ENCODE results near the gene OR10H2.
"Not testable (repeated sequence)": the region's sequence is repeated elsewhere in the genome, so short reads cannot be mapped to it uniquely, and the experiment has no call there.

OR10H2 gene

DNA sequence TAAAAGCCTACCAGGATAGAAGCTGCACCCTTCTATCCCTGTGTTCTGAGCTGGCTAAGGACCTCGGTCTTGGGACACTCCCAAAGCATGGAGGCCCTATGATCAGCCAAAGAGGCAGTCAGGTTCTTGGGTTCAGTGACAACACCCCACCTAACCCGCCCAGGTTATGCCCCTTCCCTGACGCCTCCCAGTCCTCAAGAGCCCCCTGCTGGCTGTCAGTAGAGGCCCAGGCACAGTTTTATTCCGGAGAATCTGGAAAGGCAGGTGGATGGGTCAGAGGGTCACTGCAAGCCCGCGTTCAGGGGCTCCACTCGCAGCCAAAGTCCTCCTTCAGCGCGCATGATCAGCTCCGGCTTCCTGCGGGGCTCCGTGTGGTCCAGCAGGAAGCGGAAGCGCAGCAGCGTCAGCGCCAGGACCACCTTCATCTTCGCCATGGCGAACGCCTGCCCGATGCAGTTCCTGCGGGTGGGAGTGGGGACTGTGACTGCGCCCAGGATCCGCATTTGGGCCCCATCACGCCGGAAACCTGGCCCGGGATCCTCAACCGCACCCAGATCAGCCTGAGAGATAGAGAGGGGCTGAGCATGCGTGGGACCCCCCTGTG is 32.2 kb downstream of the OR10H2 start:
- H3K4me3 ChIP-seq (ENCODE audit: low read depth, low read length) = no peak overlapping the region
- no peak for TF ChIP-seq CTCF (IDR thresholded peaks at IDR 0.05; ENCODE audit: low read depth, low read length)

DNA sequence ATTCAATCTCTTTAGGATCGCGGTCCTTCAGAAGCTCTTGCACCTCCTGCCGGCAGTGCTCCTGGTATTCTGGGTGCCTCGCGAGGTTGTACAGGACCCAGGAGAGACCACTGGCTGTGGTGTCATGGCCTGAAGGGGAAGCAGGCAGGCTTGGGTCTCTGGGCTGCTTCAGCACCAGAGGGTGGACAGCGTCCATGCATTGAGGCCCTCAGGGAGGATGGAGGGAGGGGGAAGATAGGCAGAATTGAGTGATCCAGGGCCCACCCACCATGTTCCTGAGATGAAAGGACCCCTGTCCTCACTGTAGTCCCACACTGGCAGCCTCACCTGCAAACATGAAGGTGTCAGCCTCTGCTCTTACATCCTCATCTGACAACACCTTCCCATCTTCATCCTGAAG is 41.8 kb downstream of the OR10H2 start:
- no peak overlapping the region for H3K4me3 ChIP-seq (ENCODE audit: low read depth, low read length)
- TF ChIP-seq CTCF (IDR thresholded peaks at IDR 0.05; ENCODE audit: low read depth, low read length) = no peak

GRCh38 chr19:15774159-15774558 is 46.3 kb downstream of the OR10H2 start:
- not testable (repeated sequence) for H3K4me3 ChIP-seq (ENCODE audit: low read depth, low read length)

GRCh38 chr19:15775249-15775648 is 47.4 kb downstream of the OR10H2 start:
- H3K4me3 ChIP-seq (ENCODE audit: low read depth, low read length) = no peak overlapping the region
- TF ChIP-seq CTCF (IDR thresholded peaks at IDR 0.05; ENCODE audit: low read depth, low read length) = no peak

DNA sequence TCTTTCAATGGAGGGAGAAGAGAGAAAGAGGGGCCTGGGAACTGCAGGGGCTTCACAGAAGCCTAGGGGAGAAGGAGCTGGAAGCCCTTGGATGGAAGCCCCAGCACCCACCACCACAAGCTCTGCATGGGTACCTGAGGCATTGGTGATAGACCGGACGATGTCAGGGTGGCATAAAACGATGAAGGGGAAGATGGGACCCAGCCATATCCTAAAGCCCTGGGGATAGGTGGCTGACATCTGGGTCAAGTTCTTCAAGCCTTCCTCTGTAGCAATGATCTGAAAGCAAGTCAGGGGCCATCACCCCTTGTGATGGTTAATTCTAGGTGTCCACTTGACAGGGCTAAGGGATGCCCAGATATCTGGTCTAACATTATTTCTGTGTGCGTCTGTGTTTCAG is 48.4 kb downstream of the OR10H2 start:
- no peak overlapping the region for H3K4me3 ChIP-seq (ENCODE audit: low read depth, low read length)
- no peak for TF ChIP-seq CTCF (IDR thresholded peaks at IDR 0.05; ENCODE audit: low read depth, low read length)

- TF ChIP-seq CTCF (IDR thresholded peaks at IDR 0.05; ENCODE audit: low read depth, low read length) = no peak
- no peak overlapping the region for H3K4me3 ChIP-seq (ENCODE audit: low read depth, low read length)
Measured at GRCh38 chr19:15776991-15777970, 49.5 kb downstream of the OR10H2 start.

All from WI38 (cell line).